Myocyte (in vitro differentiated cells): ENCODE measurements around the gene CPSF4. TPM values are rescaled to one million over a fixed set of nuclear protein-coding genes. Genes with fewer than 3 reads are reported as not detected.

Experiments
- DNase-seq: peaks from one replicate; pipeline ENCODE4 v3.0.0-alpha.2; 2012; ENCODE audit warnings: low read depth
- total RNA-seq: library from RNA; depleted of rRNA; stranded (reverse); fragments of >200 nt; gene quantifications from 2 replicates; pipeline ENCODE4 v1.2.3, GENCODE V29; 2014

CPSF4 gene
- total RNA-seq, 1 donor from 2014 or later, result 83.1 TPM

DNA sequence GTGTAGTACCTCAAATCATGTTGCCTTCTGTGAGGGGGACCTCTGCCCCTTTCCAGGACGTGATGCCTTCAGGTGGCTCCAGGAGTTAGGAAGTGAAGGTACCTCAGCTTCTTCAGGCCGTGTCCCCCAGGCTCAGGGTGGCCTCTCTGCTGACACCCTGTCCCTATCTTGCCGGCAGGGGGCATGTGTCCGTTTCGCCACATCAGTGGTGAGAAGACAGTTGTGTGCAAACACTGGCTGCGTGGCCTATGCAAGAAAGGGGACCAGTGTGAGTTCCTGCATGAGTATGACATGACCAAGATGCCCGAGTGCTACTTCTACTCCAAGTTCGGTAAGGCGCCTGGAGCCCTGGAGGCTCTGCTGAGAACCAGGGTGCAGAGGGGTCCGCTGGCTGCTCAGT lies 9.2 kb downstream of the CPSF4 start:
- no peak for DNase-seq

DNA sequence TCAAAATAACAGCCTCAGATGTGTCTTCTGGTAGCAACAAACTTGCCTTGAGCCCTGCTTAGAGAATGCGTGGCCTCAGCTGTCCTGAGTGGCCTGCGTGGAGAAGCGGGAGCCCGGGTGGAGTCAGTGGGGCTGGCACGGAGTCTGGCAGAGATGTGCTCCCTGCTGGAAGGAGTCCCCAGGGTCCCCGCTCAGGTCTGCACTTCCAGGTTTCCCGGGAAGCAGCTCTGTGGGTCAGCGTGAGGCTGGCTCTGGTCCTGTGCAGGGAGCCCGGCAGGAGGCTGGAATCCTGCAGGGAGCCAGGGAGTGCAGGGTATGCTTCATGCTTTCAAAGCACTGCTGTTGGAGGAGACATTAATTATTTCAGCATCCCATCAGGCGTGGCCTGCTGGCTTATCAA lies 10.1 kb downstream of the CPSF4 start:
- DNase-seq, result no peak

DNA sequence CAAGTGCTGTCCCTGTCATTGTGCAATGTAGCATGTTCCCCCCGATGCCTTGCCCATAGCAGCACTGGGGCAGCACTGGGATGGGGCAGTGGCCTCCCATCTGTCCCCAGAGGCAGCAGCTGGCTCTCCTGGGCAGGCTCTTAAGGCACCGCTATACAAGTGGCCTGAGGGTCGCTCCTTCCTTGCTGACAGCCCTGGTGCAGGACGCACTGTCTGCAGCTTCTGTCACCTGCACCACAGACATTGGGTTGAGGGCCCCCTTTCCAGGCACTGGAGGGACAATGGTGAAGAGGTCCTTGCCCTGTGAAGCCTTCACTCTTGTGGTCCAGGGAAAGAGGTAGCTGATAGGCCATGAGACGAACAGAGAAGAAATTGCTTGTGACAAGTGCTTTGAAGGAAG lies 10.6 kb downstream of the CPSF4 start:
- no peak for DNase-seq

DNA sequence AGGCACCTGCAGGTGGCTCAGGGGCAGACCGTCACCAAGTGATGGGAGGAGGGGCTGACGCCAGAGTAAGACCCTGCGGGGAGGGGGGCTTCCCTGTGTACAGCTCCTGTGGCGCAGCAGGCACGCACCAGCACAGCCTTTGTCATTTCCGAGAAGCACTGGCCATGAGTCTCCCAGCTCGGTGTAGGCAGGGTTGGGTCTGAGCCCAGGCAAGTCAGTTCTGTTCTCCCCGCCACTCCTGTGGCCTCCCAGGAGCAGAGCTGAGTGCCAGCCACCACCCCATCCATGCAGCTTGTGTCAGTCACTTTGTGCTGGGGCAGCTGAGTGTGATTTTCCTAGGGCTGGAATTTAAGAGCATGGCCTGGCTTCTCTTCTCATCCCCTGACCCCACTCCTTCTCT lies 13.2 kb downstream of the CPSF4 start:
- DNase-seq, result no peak

DNA sequence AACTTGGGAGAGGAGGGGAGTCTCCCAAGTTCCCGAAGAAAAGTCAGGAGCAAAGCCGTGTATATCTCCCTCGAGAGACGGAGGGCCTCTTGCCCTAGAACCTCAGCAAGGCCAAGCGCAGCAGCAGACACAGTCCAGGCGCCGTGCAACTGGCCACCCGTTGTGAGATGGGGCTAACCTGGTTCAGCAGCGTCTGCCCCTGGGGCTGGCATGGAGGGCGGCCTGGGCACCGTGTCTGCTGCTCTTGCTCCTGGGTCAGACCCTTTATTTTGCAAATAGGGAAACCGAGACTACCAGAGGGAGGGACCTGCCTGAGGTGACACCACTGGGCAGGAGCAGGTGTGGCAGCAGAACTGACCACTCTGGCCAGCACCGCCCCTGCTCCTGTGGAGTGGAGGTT lies 13.8 kb downstream of the CPSF4 start:
- no peak for DNase-seq

DNA sequence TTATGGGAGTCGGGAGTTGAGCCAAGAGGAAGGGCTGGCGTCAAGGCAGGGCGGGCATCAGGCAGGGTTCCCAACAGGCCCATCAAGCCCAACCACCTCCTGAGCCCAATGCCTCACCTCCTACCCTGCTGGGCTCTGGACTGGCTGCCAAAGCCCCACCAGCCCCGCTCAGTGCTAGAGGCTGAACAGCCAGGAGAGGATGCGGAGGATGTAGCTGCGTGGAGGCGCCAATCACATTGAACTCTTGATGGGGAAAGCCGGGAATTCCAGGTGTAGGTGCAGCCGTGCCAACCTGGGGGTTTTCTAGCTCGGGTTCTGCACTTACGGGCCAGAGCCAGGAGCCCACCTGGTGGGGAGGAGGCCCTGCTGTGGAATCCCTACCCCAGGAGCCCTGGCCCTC lies 14.4 kb downstream of the CPSF4 start:
- no peak for DNase-seq

DNA sequence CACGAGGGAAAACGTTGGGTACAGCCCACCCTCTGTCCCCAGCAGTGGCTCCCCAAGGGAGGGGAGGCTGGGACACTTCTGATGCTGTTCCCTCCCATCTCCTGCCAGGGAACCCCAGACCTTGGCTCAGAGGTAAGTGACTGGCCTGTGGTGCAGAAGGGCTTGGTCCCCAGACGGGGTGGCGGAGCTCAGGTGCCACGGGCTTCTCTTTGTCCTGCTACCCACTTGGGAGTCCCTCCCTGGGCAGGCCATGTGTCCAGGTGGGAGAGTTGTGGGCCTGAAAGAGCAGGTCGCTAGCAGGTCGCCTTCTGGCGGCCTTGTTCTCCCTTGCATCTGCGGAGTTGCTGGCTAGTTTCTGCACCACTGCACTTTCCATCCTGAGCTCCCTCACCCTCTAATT lies 17.1 kb downstream of the CPSF4 start:
- DNase-seq, result no peak

DNA sequence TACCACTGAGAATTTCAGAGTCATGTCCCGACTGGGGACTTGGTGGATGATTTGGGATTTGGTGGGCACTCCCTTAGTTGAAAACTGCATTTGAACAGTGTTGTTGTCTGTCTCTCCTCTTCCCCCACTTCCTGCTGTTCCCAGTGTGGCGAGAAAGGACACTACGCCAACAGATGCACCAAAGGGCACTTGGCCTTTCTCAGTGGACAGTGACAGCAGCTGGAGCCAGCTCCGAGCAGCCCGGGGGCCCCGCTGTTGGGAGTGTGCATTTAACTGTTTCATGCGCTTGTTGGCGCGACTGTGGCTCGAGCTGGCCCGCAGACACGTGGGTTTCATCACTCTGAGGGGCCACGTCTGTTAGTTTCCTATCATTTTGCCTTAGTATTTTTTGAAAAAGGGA lies 17.5 kb downstream of the CPSF4 start:
- DNase-seq, result peak; percentile 53

DNA sequence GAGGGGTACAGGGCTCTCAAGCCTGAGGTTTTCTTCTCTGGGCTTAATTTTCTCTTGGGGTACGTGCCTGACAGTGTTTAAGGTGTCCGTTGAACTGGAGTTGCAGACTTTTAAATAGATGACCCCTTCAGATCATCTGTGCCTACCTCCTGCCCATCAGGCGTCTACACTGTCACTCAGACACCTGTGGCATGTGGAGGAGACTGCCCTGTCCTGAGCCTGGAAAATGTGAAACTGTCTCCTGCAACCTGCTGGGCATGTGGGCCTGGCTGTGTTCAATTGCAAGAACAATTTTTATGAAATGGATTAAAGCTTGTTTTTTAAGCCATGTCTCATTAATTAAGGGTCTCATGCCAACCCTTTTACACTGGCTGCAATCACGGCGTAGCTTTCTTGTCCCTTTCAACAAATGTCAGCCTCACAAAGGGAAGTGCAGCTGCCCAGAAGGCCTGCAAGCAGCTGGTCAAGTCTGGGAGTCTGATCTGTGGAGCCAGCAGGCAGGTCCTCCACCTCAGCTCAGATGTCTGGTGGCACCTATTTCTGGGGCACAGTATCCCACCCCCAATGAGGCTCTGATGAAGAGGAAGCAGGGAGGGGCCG lies 18.4 kb downstream of the CPSF4 start:
- DNase-seq, result peak; percentile 68

DNA sequence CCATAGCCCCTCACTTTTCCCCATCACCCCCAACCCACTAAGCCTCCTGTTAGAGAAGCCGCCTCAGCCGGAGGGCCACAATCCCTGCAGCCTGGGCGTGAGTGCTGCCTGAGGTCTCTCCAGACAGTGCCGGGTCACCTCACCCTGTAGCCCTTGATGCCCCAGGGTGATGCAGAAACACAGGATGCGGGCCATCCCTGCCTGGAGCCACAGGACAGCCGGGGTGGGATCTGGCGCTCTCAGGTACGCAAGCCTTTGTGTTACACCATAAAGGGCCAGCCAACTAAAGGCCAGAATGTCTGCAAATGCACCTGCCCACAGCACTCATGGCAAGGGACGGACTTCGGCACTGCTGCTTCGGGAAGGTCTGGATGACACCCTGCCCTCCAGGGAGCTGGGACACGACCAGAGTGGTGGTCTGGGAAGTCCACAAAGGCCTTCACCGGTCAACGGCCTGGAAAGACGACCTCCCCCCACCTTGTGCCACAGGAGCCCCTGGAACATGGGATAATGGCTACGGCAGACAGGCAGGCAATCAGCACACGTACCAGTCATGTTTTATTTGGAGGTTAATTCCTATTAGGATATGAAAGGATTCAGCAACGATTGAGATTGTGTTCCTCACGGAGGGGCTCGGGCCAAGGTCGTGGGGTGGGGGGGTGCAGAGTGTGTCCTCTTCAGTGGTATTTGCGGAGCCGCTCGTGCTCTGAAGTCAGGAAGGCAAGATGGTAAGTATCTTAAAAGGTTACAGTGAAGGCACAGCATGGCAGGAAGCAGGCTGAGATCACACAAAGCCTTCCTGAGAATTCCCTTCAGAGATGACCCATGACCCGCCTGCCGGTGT lies 19.1 kb downstream of the CPSF4 start:
- DNase-seq, result no peak

DNA sequence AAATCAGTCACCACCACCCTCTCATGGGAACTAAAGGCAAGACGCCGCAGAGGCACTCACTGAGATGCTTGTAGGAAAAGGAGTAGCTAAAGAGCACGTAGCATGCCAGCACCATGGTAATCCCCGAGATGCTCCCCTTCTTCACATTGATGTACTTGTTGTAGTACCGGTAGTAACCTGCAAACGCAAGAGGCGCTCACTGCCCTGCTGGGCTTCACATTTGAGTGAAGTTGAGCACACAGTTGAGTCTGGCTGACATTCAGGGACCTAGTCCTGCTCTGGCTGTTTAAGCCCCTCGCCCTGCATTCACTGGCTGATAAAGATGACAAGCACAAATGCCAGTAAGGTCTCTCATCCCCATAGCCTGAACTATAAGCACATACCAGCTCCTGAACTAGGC lies 20.3 kb downstream of the CPSF4 start:
- no peak for DNase-seq

DNA sequence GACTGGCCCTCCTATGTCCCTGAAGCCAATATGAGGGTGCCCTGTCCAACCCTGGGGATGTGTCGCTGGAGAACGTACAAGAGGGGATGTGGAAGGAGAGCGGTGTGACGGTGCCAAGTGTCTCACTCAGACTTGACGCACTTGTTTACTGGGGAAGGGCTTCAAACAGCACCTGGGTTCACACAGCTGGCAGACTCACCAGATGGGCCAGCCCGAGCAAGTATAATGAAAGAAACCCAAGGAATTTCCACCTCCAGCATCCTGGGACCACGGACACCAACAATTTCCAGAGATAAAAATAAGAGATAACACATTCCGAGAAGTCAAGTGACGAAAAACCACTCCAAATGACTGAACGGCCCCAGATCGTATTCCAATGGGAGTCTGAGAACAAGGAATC lies 21.9 kb downstream of the CPSF4 start:
- DNase-seq, result no peak

DNA sequence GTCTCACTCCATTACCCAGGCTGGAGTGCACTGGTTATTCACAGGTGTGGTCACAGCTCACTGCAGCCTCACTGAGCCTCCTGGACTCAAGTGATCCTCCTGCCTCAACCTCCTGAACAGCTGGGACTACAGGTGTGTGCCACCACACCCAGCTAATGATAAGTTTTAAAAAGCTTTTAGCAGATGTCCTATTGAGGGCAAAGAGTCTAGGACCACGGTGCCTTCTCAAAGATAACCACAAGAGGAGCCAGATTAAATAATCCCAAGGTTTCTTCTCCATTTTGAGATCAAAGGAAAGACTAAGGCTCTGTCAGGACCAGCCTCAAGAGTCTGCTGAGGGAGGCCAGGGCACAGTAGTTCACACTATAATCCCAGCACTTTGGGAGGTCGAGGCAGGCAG lies 22.5 kb downstream of the CPSF4 start:
- no peak for DNase-seq

DNA sequence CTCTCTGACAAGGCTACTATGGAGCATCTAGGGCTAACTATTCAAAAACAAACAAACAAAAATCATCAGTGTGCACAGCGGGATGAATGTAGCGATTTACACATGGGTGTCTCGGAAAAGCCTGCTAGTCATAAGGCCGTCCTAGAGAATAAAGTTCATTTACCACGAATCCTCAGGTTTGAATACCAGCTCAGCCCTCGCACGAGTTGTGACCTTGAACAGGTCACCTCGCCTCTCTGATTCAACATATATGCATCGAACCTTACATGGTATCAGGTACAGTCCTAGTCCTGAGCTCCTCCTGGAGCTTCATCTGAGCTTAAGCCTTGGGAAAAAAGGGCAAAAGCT lies 26.7 kb downstream of the CPSF4 start:
- no peak for DNase-seq

DNA sequence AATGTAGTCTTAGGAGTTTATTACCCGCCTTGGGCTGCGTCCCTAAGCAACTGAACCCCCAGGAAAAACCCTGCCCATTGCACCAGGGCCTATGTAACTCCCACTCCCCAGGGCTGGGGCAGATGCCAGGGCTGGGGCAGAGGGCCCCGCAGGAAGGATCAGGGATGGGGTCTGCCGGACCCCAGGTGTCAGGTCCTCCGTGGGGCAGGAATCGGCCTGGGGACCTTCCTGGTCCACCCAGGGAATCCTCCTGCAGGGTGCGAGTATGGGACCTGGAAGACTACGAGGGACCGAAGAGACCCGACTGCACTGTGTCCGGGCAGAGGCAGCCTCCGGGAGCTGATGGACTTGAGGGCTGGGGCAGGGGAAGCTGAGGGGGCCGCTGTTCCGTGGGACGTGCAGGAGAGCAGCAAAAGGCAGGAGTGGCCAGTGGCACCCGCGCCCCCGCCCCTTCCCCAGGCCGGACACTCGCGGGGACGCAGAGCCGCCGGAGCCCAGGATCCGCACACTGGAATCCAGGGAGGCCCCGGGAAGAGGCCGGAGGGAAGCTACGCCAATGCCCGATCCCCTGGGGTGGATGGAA lies 29.7 kb downstream of the CPSF4 start:
- no peak for DNase-seq

DNA sequence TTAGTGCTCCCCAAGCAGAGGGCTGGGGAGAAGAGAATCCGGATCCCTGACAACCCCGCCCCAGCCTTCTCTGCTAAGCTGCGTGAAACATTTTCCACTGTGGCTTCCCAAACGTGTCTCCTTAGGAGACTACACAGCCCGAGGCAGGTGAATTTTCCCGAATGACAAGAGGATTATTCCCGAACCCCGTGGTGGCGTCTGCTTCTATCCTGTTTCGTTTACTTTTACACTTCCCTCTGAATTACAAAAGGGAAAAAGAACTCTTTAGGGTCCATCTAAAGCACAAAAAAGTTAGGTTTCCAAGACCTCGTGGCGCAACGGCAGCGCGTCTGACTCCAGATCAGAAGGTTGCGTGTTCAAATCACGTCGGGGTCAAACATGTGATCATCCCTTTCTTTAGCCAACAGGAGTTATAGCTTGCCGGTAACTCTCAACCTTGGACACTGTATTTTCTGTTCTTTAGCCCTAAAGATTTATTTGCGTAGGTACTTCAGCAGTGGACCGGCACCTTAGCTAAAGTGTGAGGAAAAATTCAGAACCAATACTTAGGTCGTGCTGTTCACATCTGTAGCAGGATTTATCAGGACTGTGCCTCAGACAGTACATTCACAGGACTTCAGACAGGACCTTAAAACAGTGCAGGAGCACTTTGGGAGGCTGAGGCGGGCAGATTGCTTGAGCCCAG lies 30.8 kb downstream of the CPSF4 start:
- no peak for DNase-seq

DNA sequence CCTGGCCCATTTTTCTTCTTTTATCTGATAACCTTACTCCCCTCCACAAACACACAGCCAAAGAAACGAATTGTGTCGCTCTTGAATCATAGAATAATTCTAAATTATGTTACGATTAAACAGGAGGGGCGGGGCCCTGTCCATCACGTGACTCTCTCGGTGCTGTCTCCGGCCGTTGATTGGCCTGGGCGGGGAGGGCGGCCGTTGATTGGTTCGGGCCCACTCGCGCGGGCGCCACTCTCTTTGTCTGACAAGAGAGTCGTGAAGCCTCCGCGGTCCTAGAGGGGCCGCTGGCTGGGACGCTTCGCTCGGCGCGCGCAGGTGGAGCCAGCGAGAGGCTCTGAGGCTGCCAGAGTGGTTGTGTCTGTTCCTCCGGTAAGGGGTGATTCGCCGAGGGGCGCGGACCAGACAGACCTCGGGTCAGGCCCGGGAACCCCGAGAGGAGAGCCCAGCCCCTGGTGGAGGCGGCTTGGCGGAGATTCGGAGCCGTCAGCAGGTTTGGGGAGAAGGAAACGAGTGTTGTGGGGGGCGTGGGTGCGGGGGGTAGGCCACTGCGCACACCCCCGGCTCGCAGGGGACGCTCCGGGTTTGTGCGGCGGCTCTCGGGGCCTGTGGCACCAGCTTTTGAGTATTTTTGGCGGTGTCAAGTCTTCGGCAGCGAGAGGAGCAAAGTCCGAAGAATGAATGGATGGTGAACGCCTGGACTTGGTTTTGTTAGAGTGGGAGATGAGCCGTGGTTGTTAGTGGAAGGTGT lies 34.0 kb downstream of the CPSF4 start, which contains the start of gene ZNF789:
TSS of gene ZNF789 (plus strand) at position 330 of the 754 bp plus-strand sequence. CDS start 3,567 bp downstream, outside the sequence.
- DNase-seq, result peak; percentile 99

DNA sequence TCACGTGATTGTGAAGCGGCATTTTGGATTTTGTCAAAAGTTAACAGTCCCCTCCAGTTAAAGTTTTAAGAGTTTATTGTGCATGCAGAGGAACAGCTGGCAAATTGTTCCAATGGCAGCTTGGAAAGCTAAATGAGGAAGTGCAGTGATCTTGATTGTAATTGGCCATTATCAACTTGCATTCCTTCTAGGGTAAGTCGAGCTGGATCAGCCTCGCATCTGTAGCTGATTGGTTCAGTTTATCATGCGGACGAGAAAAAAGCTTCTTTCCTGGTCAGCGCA lies 34.5 kb downstream of the CPSF4 start:
- DNase-seq, result peak; percentile 76

DNA sequence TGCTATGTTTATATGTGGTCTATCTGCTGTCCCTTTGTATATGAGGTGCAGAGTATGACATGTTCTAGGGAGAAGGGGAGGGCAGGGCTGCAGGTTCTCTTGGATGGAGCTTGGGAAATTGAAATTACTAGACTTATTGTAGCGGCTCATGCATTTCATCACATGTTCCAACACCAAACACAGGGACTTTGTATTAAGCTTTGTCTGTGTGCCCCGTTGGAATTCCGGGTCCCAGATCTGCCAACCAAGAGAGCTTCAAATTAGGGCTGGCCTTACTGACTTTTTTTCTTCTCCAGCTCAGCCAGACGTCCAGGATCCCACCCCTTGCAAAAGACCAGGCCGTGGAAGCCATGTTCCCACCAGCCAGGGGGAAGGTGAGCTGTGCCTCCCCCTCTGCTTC lies 37.4 kb downstream of the CPSF4 start:
- DNase-seq, result no peak

DNA sequence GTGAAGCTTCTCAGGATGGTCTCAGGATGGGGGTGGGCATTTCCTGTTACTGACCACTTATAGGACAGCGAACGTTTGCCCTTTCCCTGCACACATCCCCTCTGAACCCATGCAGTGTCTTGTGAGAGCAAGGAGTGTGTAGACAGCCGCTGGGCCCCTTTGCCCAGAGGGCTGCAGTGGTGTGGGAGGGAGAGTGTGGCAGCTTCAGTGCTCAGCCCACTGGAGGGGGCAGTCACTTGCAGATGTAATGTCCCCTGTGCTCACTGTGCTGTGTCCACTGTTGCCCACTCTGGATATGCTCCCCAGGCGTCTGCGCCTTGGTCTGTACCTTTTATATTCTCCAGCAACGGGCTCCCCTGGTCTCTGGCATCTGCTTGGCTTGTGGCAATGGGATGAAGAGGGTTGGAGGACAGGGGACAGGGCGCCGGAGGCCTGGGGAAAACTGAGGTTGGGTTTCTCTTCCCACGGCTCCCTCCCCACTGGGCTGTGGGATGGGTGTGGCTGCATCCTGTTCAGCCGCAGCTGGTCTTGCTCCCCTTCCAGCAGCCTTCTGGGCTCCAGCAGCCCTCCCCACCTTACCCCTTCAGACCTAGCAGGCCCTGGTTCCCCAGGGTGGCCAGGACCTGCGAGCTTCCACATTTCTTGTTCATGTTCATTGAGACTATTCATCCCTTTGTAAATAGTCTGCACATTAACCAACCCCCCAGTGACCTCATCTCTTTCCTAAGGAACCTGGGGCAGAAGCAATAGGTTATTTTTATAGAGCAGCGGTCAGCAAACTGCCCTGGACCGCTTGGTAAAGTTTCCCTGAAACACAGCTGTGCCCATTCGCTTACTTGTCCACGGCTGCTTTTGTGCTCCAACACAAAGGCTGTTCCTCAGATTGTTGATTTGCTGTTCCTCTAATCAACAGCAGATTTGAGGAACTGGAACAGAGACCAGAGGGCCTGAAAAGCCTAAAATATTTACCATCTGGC lies 40.0 kb downstream of the CPSF4 start:
- DNase-seq, result peak; percentile 61
